ENCODE data around the gene PTPRN2. TPM values are rescaled to one million over a fixed set of nuclear protein-coding genes. Genes with fewer than 3 reads are reported as not detected.

The PTPRN2 gene
- total and polyA plus RNA-seq, 2 donors (not counting 3 experiments of a cell fraction or from before 2014, with no cell fraction given) = 0.62 to 0.88 TPM

DNA sequence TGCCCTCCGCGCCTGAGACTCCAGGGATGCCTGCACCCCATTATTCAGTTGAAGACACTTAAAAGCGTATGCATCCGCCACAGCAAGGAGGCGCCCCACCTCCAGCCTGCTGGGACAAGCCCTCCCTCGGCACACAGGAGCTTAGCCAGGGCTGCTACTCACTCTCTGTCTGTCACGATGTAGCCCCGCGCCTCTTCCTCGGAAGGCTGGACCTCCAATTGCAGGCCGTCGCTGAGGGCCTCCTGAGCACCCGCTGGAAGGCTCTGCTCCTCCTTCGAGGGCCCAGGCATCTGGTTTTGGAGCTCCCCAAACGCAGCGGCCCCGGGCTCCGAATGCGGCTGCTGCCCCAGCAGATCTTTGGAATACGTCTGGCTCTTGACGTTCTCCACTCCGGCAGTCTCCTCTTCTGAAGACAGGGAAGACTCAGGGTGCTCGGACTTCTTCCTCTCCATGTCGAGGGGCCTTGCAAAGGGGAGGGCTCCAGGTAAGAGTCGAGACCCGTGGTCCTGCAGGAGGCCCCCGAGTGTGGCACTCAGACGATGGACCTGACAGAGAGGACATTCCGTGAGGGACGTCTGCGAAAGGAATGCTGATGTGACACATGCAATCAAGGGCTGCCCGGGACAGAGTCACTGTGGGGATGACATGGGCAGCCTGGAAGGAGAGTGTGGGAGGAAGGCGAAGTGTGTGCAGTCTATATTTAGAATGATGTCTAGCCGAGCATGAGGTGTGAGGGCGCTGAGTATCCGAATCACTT lies 453.9 kb downstream of the PTPRN2 start:
- no peak for FAIRE-seq

GRCh38 chr7:158133057-158133456 lies 454.6 kb downstream of the PTPRN2 start:
- H4K20me1 ChIP-seq (replicated peaks; ENCODE audit: control insufficient read depth, extremely low read depth, insufficient read depth, low read length) = no peaks in the 10 kb centered on the region

More for the DNA sequence above, 453.9 kb downstream of the PTPRN2 start:
- intact Hi-C loops (cut with micrococcal nuclease) = no loop called here
- ChIA-PET POLR2A (no interaction called here), CTCF (no interaction called here)
- Histone ChIP-seq H4K20me1 (replicated peaks; ENCODE audit: control insufficient read depth, extremely low read depth, insufficient read depth, low read length) (no peaks in the 10 kb centered on the region), H2AFZ (ENCODE audit: low read depth, low read length) (no peak overlapping the region), H3K27ac (ENCODE audit: insufficient read depth, low read depth, low read length) (no peak overlapping the region), H3K79me2 (ENCODE audit: control insufficient read depth, insufficient read depth, low read length) (no peaks in the 10 kb centered on the region), H3K9me3 (replicated peaks; ENCODE audit: control insufficient read depth, insufficient read depth, low read length) (peaks cover 12% of the 10 kb centered on the region), H3K27me3 (ENCODE audit: control insufficient read depth in 2 of 2, insufficient read depth in 2 of 2, low read length in 2 of 2) (no peaks in the 10 kb centered on the region), H3K4me3 (replicated peaks in 1 of 3; ENCODE audit: insufficient read depth in 1 of 3, low read depth in 1 of 3, low read length in 3 of 3) (no peak overlapping the region), H3K9me1 (replicated peaks; ENCODE audit: control insufficient read depth, extremely low read depth, insufficient read depth, low read length) (no peaks in the 10 kb centered on the region), H3K4me1 (ENCODE audit: control insufficient read depth, extremely low read depth, insufficient read depth, low read length) (no peaks in the 10 kb centered on the region), H3K36me3 (ENCODE audit: control insufficient read depth in 2 of 2, extremely low read depth in 1 of 2, insufficient read depth in 2 of 2, low read length in 2 of 2) (no peaks in the 10 kb centered on the region), H3K4me2 (ENCODE audit: insufficient read depth, low read length) (no peak overlapping the region), H3K9ac (replicated peaks; ENCODE audit: extremely low read depth, insufficient read depth, low read length) (no peak overlapping the region)
- no TSS peak for BruUV-seq (replicated peaks)
- dilution Hi-C loops (cut with MboI; ENCODE audit: extremely low pct_ligation_motif_present, low sequenced_read_pairs) = no loop called here
- no peak for DNase-seq (ENCODE audit: low read depth, low spot score)
- TF ChIP-seq MAX (IDR thresholded peaks at IDR 0.05; ENCODE audit: insufficient read depth, insufficient read length) (no peak), JUN (IDR thresholded peaks at IDR 0.05; ENCODE audit: borderline replicate concordance, insufficient read depth, insufficient read length, low read depth) (no peak), POLR2AphosphoS5 (IDR thresholded peaks at IDR 0.05; ENCODE audit: insufficient read depth, low read depth, low read length) (no peak)

More at GRCh38 chr7:158133057-158133456, 454.6 kb downstream of the PTPRN2 start:
- dilution Hi-C loops (cut with MboI; ENCODE audit: extremely low pct_ligation_motif_present, low sequenced_read_pairs) (no loop called here), intact Hi-C loops (cut with micrococcal nuclease) (no loop called here)
- FAIRE-seq (no peak), DNase-seq (ENCODE audit: low read depth, low spot score) (no peak)
- H3K27me3 ChIP-seq (ENCODE audit: control insufficient read depth in 2 of 2, insufficient read depth in 2 of 2, low read length in 2 of 2) = no peaks in the 10 kb centered on the region
- ChIA-PET CTCF (no interaction called here), POLR2A (no interaction called here)
- H3K27ac ChIP-seq (ENCODE audit: insufficient read depth, low read depth, low read length) = no peak overlapping the region
- BruUV-seq (replicated peaks) = no TSS peak
- TF ChIP-seq, protein P1, sequence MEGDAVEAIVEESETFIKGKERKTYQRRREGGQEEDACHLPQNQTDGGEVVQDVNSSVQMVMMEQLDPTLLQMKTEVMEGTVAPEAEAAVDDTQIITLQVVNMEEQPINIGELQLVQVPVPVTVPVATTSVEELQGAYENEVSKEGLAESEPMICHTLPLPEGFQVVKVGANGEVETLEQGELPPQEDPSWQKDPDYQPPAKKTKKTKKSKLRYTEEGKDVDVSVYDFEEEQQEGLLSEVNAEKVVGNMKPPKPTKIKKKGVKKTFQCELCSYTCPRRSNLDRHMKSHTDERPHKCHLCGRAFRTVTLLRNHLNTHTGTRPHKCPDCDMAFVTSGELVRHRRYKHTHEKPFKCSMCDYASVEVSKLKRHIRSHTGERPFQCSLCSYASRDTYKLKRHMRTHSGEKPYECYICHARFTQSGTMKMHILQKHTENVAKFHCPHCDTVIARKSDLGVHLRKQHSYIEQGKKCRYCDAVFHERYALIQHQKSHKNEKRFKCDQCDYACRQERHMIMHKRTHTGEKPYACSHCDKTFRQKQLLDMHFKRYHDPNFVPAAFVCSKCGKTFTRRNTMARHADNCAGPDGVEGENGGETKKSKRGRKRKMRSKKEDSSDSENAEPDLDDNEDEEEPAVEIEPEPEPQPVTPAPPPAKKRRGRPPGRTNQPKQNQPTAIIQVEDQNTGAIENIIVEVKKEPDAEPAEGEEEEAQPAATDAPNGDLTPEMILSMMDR (IDR thresholded peaks at IDR 0.05; ENCODE audit: extremely low read depth in 1 of 2, insufficient read depth in 1 of 2, low read depth in 1 of 2, low read length in 2 of 2) = no peak
- no peak for TF ChIP-seq MAX (IDR thresholded peaks at IDR 0.05; ENCODE audit: insufficient read depth, insufficient read length)
- TF ChIP-seq POLR2A (IDR thresholded peaks at IDR 0.05; ENCODE audit: low read depth, low read length) = no peak
- TF ChIP-seq FOS (IDR thresholded peaks at IDR 0.05; ENCODE audit: borderline replicate concordance, insufficient read depth, low read length) = no peak
- TF ChIP-seq GATA2 (IDR thresholded peaks at IDR 0.05; ENCODE audit: insufficient read depth, insufficient read length, low read depth, low read length) = no peak
- TF ChIP-seq EZH2 (IDR thresholded peaks at IDR 0.05; ENCODE audit: borderline replicate concordance, low read depth, low read length, severe bottlenecking) = no peak
- no peak for TF ChIP-seq JUN (IDR thresholded peaks at IDR 0.05; ENCODE audit: borderline replicate concordance, insufficient read depth, insufficient read length, low read depth)
- TF ChIP-seq POLR2AphosphoS5 (IDR thresholded peaks at IDR 0.05; ENCODE audit: insufficient read depth, low read depth, low read length) = no peak
- no peak for TF ChIP-seq MYC (IDR thresholded peaks at IDR 0.05; ENCODE audit: low read depth, low read length)
- H3K79me2 ChIP-seq (ENCODE audit: control insufficient read depth, insufficient read depth, low read length) = no peaks in the 10 kb centered on the region
- H3K9ac ChIP-seq (replicated peaks; ENCODE audit: extremely low read depth, insufficient read depth, low read length) = no peak overlapping the region
- peaks cover 12% of the 10 kb centered on the region for H3K9me3 ChIP-seq (replicated peaks; ENCODE audit: control insufficient read depth, insufficient read depth, low read length)
- H3K4me2 ChIP-seq (ENCODE audit: insufficient read depth, low read length) = no peak overlapping the region
- H3K4me1 ChIP-seq (ENCODE audit: control insufficient read depth, extremely low read depth, insufficient read depth, low read length) = no peaks in the 10 kb centered on the region
- no peaks in the 10 kb centered on the region for H3K36me3 ChIP-seq (ENCODE audit: control insufficient read depth in 2 of 2, extremely low read depth in 1 of 2, insufficient read depth in 2 of 2, low read length in 2 of 2)
- no peaks in the 10 kb centered on the region for H3K9me1 ChIP-seq (replicated peaks; ENCODE audit: control insufficient read depth, extremely low read depth, insufficient read depth, low read length)
- H3K4me3 ChIP-seq (replicated peaks in 1 of 3; ENCODE audit: insufficient read depth in 1 of 3, low read depth in 1 of 3, low read length in 3 of 3) = no peak overlapping the region
- no peak overlapping the region for H2AFZ ChIP-seq (ENCODE audit: low read depth, low read length)

Data from endothelial cell of umbilical vein (primary cell).